Stimulated activated naive CD4-positive, alpha-beta T cell (primary cell): Measurements from ENCODE around the gene ANKH.
"Not testable (repeated sequence)": the region's sequence is repeated elsewhere in the genome, so short reads cannot be mapped to it uniquely, and the experiment has no call there.

Source experiments
- DNase-seq, 6 experiments: peaks; one replicate each; lab custom pipeline; 2025; lab: John Stamatoyannopoulos, UW

ANKH gene

GRCh38 chr5:14871214-14872069 lies at the start of gene ANKH:
TSS of gene ANKH (minus strand) at chr5:14871778. CDS start at chr5:14871447, 331 bp downstream.
- peak; percentile 68 to 87 (median 73) for DNase-seq

GRCh38 chr5:14920121-14920520 lies 48.5 kb upstream of the ANKH start:
- no peak for DNase-seq

DNA sequence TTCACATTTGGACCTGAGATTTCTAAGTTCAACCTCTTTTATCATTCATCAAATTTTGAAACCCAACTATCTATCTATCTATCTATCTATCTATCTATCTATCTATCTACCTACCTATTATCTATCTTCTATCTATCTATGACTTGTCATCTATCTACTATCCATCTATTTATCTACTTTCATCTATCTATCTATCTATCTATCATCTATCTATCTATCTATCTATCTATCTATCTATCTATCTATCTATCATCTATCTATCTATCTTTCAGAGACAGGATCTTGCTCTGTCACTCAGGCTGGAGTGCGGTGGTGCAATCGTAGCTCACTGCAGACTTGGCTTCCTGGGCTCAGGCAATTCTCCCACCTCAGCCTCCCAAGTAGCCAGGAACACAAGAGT lies 47.5 kb upstream of the ANKH start:
- DNase-seq, result not testable (repeated sequence)

DNA sequence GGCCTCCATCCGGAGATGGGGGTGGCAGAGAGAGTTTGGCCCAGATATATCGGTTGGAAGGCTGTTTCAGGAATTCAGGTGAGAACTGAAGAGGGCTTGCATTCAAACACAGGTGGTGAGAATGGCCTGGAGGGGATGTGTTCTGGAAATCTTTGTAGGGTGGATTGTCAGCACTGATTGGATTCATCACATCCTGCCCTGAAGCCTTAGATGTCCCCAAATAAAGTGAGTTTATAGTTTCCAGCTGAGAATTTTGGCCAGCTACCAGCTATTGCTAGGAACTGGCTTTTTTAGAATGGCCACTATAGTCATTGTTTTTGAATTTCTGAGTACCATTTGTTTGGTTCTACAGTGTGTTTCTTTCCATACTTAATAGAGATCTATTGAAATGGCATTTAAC lies 46.1 kb upstream of the ANKH start:
- no peak for DNase-seq

GRCh38 chr5:14915291-14915952 lies 43.8 kb upstream of the ANKH start:
- DNase-seq, result no peak

- DNase-seq, result no peak
These were observed 43.2 kb upstream of the ANKH start for GRCh38 chr5:14914623-14915260.

DNA sequence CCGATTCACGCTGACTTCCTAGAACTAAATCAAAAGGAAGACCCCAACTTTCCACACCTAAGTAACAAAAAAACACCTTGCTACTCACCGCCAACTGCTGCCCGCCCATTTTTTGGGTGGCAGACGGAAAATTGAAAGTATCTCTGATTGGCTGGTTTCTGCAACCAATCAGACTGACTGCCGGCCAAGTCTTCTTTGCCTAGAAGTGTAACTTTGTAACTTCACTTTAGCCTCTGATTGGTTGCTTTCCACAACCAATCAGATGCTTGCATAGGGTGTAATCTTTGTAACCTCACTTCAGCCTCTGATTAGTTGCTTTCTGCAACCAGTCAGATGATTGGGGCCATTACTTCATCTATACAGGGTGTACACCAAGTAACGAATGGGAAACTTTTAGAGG lies 42.6 kb upstream of the ANKH start:
- DNase-seq, result no peak

- no peak for DNase-seq
These were observed 41.5 kb upstream of the ANKH start for GRCh38 chr5:14913096-14913495.

DNA sequence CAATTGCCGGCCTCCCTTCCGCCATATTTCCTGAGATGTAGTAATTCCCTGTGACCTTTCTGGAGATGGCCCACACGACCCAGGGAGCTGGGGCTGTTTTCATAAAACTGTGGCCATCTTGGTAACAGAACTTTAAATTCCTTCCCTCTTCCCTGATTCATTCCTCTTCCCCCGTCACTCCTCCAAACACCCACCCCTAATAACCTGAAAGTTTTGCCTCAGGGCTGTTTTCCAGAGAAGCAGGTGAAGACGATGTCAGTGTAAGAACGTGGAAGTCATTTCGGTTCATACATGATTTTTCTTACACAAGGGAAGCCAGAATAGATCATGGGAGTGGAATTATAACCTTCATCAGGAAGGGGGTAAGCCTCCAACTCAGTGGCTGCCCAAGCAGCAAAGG lies 40.6 kb upstream of the ANKH start:
- DNase-seq, result no peak

GRCh38 chr5:14909369-14909768 lies 37.8 kb upstream of the ANKH start:
- DNase-seq, result no peak

- no peak for DNase-seq
These were observed 36.6 kb upstream of the ANKH start for GRCh38 chr5:14908172-14908571.

DNA sequence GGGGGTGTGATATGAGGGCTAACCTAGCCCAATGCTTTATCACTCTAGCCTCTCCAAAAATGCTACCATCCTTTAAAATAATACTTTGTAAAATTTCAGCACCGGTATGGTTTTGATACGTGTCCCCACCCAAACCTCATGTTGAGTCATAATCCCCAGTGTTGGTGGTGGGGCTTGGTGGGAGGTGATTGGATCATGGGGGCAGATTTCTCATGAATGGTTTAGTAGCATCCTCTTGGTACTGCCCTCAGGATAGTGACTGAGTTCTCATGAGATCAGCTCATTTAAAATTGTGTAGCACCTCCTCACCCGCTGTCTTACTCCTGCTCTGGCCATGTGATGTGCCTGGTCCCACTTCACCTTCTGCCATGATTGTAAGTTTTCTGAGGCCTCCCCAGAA lies 35.0 kb upstream of the ANKH start:
- no peak for DNase-seq

GRCh38 chr5:14902826-14903560 lies 31.4 kb upstream of the ANKH start:
- no peak for DNase-seq

- DNase-seq, result no peak
These were observed 30.0 kb upstream of the ANKH start for GRCh38 chr5:14901462-14902051.

- DNase-seq, result no peak
These were observed 29.3 kb upstream of the ANKH start for GRCh38 chr5:14900693-14901461.

GRCh38 chr5:14896131-14896530 lies 24.6 kb upstream of the ANKH start:
- no peak for DNase-seq

- DNase-seq, result peak in 2 of 6 experiments; percentile 6 to 12
These were observed 23.7 kb upstream of the ANKH start for GRCh38 chr5:14895301-14895700.

DNA sequence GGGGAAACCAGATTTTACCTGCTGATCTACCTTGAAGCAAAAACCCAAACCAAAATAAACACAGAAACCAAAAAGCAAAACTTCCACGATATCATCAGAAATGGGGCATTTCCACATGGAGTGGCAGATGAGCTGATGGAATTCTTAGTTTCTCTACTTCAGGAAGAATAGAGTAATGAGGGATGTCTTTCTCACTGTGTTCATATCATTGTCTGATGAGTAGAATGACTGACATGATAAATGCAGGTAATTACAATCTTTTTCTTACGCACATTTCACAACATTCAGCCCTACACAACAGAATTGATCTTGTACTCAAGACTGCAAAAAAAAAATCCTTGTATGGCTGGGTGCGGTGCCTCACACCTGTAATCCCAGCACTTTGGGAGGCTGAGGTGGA lies 23.2 kb upstream of the ANKH start:
- DNase-seq, result no peak

DNA sequence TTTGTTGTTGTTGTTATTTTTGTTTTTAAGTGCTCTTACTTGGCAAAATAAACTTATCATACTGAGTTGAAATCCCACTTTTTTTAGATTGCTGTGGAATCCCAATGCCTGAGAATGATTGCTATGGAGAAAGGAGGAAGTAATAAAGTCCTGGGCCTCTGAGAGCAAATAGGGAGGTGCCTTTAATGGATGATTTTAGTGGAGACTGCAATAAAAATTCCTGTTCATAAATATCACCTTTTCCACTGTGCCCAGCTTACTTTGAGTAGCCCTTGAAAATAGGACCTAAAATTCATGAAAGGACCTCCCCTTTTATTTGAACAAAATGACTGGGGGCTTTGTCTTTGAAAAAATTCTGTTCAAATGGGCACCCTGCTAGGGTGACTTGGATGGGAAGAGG lies 21.8 kb upstream of the ANKH start:
- DNase-seq, result no peak

DNA sequence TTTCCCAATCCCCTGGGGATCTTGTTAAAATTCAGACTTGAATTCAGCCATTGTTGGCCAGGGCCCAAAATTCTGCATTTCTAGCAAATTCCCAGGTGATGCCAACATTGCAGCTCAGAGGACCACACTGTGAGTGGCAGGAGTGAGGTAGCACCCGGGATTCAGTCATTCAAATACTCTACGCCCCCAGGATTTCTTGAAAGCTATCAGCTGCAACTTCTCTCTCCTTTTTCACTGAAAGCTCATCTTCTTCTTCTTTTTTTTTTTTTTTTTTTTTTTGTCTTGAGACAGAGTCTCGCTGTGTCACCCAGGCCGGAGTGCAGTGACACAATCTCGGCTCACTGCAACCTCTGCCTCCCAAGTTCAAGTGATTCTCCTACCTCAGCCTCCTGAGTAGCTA lies 19.3 kb upstream of the ANKH start:
- no peak for DNase-seq

DNA sequence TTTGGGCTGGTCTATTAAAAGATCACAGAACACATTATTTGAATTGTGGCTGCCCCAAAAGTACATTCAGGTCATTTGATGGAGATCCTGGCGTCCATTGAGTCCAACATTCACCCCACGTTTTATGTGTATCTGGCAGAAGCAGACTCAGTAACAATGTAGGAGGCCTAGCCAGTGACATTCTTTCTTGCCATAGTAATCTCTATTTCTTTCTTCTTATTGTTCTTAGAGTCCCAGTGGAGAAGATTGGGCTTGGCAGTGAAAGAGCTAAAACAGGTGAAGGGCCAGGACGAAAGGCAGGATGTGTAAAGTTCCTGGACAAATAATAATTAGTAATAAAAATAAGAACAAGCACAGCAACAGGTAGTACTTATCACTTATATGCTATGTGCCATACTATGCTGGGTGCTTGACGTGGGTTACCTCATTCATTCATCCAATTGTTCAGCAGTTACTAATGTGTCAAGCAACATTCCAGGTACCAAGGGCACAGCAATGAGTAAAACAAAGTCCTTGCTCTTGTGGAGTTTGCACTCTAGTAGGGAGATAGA lies 12.6 kb upstream of the ANKH start:
- DNase-seq, result no peak
